ES-I3 (cell line): ENCODE results near the gene CAVIN3.

Source experiments
- H3K36me3 ChIP-seq: 2 replicates; pipeline ENCODE4 v1.6.1; 2013; ENCODE audit warnings: mild to moderate bottlenecking, low read length, control low read depth, moderate library complexity; ENCODE audit not compliant: insufficient read depth
- H3K4me1 ChIP-seq: 2 replicates; pipeline ENCODE4 v1.6.1; 2013; ENCODE audit warnings: mild to moderate bottlenecking, control low read depth, low read length; ENCODE audit not compliant: insufficient read depth
- H3K9ac ChIP-seq: 2 replicates; pipeline ENCODE4 v1.6.1; 2013; ENCODE audit warnings: low read depth, mild to moderate bottlenecking, low read length, moderate library complexity
- H3K9me3 ChIP-seq: 2 replicates; pipeline ENCODE4 v1.6.1; 2013; ENCODE audit warnings: mild to moderate bottlenecking, low read length, moderate library complexity; ENCODE audit not compliant: control insufficient read depth, insufficient read depth

CAVIN3 gene

GRCh38 chr11:6270584-6271246 is 49.6 kb downstream of the CAVIN3 start:
- Histone ChIP-seq H3K36me3 (no peaks in the 10 kb centered on the region), H3K4me1 (no peaks in the 10 kb centered on the region), H3K9ac (no peak overlapping the region), H3K9me3 (no peaks in the 10 kb centered on the region)

DNA sequence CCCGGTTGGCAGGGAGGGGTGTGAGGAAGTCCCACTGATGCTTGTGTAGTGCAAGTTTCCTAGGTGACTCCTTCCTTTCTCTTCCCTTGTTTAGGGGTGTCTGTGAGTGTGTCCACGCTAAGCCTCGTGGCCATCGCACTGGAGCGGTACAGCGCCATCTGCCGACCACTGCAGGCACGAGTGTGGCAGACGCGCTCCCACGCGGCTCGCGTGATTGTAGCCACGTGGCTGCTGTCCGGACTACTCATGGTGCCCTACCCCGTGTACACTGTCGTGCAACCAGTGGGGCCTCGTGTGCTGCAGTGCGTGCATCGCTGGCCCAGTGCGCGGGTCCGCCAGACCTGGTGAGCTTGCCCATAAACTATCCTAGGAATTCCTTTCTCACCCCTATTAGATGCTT is 50.3 kb downstream of the CAVIN3 start:
- no peaks in the 10 kb centered on the region for H3K9me3 ChIP-seq
- H3K9ac ChIP-seq, result no peak overlapping the region
- H3K4me1 ChIP-seq, result no peaks in the 10 kb centered on the region
- no peaks in the 10 kb centered on the region for H3K36me3 ChIP-seq
